ENCODE results near the gene RPTOR.
A peak's percentile ranks its signal among the peaks of the same experiment; 100 is the strongest.

The RPTOR gene

GRCh38 chr17:80586846-80587228, 42.2 kb downstream of the RPTOR start:
- no peak for DNase-seq (ENCODE audit: low read depth in 2 of 2)

DNA sequence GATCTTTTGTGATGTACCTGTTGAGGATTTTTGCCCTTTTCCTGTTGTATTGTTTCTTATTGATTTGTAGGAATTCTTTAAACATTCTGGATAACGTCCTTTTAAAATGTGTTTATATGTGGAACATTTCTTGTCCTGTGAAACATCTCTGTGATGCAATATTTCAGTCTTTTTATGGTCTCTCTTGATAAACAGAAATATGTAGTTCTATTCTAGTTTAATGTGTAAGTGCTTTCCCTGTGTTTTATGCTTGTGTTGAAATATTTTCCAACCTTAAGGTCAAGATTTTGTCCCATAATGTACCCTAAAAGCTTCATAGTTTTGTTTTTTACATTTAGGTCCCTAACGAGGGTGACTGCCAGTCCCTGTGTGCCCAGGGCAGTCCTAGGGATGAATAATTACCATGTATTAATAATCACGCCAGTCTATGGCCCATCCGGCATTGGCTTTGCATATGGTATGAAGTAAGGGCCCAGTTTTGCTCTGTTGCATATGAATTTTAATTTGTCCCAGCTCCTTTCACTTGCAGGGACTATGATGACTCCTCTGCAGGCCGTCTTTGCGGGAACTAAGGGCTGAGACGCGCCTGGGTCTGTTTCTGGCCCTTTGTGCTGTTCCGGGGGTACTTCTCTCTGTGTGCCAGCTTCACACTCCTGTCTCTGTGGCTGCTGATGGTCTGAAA, 44.2 kb downstream of the RPTOR start:
- DNase-seq (ENCODE audit: low read depth in 2 of 2) = no peak

- no peak for DNase-seq (ENCODE audit: low read depth in 2 of 2)
These were observed 47.1 kb downstream of the RPTOR start for GRCh38 chr17:80591788-80592187.

DNA sequence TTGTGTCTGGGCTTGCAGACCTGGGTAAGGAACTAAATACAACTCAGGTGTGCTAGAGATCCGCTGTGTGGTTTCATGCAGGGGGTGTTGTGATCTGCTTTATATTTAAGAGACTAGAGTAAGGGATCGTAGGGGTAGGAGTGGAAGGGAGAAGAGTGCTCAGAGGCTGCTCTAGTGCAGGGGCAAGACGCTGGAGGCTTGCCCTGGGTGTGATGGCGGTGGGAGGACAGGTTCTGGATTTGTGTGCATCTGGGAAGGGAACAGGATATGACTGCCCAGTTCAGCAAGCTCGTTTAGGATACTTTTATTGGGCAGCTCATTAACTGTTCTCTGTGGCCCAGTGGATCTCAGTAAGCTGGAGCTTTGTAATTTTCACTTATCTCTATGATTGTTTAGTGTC, 47.6 kb downstream of the RPTOR start:
- DNase-seq (ENCODE audit: low read depth in 2 of 2) = no peak

GRCh38 chr17:80593181-80593580, 48.5 kb downstream of the RPTOR start:
- DNase-seq (ENCODE audit: low read depth in 2 of 2) = no peak

DNA sequence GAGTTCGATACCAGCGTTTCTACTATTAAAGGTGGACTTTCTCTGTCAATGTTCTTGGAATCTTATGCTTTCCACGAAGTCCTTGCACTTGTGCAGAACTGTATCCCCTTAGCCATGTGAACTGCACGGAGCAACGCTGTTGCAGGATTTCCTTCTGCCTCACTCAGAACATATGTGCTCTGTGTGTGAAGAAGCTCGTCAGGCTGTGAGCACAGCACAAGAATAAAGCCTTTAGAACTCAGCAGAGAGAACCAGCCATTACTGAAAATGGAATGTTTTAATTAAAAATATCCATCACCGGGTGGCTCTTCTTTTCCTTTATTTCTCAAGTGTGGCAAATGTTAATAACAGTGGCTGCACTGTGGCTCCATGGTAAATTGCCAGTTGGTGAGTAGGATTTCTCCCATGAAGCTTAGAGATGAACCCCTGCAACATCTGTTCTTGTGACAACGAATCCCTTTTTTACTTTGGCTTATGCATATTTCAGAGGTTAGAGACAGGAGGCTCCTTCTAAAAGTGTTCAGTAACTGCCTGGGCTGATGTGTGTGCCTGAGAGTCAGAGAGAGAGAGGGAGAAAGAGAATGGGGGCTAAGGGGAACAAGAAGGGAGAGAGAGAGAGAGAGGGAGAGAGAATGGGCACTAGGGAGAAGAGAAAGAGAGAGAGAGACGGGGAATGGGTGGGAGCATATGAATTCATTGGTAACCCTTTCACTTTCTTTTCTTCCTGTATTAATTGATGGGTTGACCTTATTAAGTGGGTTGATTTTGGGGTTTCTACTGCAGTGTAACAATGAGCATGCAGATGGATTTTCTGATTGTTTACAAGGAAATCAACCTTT, 50.0 kb downstream of the RPTOR start:
- DNase-seq (ENCODE audit: low read depth in 2 of 2) = no peak

GRCh38 chr17:80596760-80597608, 52.3 kb downstream of the RPTOR start:
- DNase-seq (ENCODE audit: low read depth in 2 of 2) = no peak

DNA sequence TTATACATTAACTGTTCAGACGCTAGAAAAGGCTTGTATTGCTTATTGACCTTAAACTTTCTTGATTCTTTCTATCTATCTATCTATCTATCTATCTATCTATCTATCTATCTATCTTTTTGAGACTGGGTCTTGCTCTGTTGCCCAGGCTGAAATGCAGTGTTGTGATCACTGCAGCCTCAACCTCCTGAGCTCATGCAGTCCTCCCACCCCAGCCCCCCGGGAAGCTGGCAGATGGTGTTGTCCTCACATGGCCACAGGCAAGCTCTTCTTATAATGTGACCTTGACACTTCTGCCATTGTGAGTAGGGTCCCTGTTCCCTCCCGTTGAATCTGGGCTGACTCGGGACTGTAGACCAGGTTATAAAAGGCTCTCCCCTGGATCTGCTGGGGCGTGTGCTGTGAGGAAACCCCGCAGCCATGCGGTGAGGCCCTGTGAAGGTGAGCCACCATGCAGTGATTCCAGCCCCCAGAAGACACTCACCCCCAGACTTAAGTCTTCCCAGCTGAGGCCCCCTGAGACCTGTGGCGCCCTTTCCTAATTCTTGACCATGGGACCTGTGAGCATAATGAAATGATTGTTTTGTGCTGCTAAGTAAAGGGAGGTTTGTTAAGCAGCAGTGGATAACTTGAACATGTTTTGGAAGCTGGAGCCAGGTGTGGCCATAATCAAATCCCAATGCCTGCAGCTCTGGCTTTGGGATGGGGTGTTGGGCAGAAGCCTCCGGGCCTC, 54.3 kb downstream of the RPTOR start:
- DNase-seq (ENCODE audit: low read depth in 2 of 2) = no peak

DNA sequence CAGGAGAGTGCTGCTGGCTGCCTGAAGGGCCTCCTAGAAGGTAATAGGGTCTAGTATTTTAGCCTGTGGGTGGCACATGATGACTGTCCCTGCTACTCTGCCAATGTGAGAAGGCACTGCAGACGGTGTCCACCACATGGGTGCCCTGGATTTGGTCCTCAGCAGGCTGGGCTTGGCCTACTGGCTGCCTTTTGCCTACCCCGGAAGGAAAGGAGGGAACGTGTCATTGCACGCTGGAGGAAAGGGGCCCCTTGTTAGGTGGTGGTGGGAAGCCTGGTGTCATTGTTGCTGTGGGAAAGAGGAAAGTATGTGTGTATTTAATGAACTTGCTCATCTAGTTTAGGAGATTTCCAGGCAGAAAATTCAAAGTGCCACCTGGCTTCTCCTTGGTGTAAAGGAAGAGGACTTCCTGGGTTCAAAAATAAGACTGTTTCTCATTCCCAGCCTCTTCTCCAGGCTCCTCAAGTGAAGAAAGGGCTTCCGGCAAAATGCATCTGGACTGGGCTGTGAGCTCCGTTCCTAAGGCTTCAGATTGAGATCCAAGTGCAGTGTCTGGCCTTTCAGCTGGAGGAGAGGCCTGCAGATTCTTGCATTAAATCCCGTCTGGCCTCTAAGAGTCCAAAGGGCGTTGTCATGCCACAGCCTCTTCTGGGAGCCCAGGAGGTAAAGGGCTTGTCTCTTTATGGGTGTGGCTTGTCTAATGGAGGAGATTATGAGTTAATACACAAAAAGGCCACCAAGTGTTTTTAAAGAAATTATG, 55.1 kb downstream of the RPTOR start:
- no peak for DNase-seq (ENCODE audit: low read depth in 2 of 2)

- DNase-seq (ENCODE audit: low read depth in 2 of 2) = no peak
These were observed 56.5 kb downstream of the RPTOR start for GRCh38 chr17:80601146-80601545.

DNA sequence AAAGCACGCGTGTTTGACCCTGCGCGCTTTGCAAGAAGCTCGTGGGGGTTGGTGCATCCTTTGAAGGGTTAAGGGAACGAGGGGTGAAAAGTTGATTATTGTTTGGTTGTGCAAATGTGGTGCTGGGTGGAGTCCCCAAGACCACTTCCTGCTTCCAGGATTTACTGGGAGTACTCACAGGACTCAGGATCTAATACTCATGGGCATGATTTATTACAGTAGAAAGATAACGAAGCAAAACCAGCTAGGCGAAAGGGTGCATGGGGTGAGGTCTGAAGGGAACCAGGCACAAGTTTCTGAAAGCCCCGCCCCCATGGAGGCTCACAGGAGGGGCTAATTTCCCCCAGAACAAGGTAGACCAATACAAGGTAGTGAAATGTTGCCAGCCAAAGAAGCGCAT, 58.8 kb downstream of the RPTOR start:
- no peak for DNase-seq (ENCODE audit: low read depth in 2 of 2)

DNA sequence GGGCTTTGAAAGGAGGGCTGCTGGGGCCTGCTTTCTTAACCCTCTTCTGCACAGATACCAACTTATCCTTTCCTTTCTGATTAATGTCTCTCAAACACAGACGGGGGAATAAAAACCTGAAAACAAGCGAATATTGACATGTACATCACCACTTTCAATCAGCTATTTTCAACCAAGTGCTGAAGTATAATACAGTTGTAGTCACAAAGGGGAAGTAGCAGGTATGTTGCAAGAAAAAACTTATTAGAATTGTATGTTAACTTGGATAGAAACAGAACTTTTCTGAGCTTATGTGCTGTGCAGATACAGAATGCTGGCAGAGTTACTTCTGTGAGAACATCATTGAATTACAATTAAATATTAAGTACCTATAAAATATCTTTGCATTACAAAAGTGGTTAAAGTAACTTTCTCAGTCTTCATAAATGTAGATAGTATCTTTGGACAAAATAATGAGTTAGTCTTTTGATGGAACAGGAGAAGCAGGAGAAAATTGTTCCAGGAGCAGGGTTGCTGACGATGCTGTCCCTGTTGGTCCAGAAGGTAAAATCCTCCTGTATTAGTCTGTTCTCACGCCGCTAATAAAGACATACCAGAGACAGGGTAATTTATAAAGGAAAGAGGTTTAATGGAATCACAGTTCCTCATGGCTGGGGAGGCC, 59.5 kb downstream of the RPTOR start:
- no peak for DNase-seq (ENCODE audit: low read depth in 2 of 2)

DNA sequence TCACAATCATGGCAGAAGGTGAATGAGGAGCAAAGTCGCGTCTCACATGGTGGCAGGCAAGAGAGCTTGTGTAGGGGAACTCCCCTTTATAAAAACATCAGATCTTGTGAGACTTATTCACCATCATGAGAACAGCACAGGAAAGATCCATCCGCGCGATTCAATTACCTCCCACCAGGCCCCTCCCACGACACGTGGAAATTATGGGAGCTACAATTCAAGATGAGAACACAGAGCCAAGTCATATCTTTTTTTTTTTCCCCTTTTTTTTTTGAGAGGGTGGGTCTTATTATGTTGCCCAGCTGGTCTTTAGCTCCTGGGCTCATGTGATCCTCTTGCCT, 60.0 kb downstream of the RPTOR start:
- no peak for DNase-seq (ENCODE audit: low read depth in 2 of 2)

- peak; percentile 49 to 57 for DNase-seq (ENCODE audit: low read depth in 2 of 2)
These were observed 60.9 kb downstream of the RPTOR start for GRCh38 chr17:80605326-80606066.

- no peak for DNase-seq (ENCODE audit: low read depth in 2 of 2)
These were observed 63.7 kb downstream of the RPTOR start for GRCh38 chr17:80608326-80608725.

DNA sequence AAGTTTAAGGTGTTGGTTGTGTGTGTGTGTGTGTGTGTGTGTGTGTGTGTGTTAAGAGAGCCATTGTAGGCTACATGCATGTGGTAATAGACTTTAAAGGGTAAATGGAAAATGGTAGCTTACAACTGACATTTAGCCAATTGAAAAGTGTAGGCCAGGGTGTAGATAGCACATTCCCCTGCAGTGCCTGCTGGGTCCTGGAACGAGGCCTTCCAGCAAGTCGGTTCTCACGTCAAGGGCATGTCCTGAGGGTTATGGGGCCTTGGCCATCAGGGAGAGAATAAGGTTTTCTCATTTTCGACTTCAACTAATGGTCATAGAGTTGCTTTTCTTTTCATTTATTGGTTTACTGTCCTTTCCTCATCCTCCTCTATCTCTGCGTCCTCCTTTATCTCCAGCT, 65.1 kb downstream of the RPTOR start:
- DNase-seq (ENCODE audit: low read depth in 2 of 2) = no peak

GRCh38 chr17:80611816-80612215, 67.2 kb downstream of the RPTOR start:
- DNase-seq (ENCODE audit: low read depth in 2 of 2) = no peak

GRCh38 chr17:80612997-80613731, 68.5 kb downstream of the RPTOR start:
- no peak for DNase-seq (ENCODE audit: low read depth in 2 of 2)

DNA sequence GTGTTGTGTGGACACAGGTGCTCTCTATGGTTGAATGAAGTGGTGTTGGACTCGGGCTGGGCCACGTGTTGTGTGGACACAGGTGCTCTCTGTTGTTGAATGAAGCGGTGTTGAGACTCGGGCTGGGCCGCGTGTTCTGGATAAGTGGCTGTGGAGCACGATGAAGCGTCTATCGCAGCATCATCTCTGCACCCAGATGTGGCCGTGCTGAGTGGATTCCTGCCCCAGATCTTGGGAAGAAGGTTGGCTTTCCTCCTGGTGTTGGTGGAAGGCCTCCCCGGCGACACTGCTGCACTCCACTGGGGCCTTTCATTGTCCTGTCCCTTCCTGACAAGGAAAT, 69.1 kb downstream of the RPTOR start:
- no peak for DNase-seq (ENCODE audit: low read depth in 2 of 2)
